Measurements from ENCODE around the gene ADAR. TPM values are rescaled to one million over a fixed set of nuclear protein-coding genes. Genes with fewer than 3 reads are reported as not detected.
"Not testable (repeated sequence)": the region's sequence is repeated elsewhere in the genome, so short reads cannot be mapped to it uniquely, and the experiment has no call there.

Gene ADAR, protein sequence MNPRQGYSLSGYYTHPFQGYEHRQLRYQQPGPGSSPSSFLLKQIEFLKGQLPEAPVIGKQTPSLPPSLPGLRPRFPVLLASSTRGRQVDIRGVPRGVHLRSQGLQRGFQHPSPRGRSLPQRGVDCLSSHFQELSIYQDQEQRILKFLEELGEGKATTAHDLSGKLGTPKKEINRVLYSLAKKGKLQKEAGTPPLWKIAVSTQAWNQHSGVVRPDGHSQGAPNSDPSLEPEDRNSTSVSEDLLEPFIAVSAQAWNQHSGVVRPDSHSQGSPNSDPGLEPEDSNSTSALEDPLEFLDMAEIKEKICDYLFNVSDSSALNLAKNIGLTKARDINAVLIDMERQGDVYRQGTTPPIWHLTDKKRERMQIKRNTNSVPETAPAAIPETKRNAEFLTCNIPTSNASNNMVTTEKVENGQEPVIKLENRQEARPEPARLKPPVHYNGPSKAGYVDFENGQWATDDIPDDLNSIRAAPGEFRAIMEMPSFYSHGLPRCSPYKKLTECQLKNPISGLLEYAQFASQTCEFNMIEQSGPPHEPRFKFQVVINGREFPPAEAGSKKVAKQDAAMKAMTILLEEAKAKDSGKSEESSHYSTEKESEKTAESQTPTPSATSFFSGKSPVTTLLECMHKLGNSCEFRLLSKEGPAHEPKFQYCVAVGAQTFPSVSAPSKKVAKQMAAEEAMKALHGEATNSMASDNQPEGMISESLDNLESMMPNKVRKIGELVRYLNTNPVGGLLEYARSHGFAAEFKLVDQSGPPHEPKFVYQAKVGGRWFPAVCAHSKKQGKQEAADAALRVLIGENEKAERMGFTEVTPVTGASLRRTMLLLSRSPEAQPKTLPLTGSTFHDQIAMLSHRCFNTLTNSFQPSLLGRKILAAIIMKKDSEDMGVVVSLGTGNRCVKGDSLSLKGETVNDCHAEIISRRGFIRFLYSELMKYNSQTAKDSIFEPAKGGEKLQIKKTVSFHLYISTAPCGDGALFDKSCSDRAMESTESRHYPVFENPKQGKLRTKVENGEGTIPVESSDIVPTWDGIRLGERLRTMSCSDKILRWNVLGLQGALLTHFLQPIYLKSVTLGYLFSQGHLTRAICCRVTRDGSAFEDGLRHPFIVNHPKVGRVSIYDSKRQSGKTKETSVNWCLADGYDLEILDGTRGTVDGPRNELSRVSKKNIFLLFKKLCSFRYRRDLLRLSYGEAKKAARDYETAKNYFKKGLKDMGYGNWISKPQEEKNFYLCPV
- 102 and 104 TPM in 2 replicates for total RNA-seq (2014; rRNA removed; shearing (Covaris generic))

GRCh38 chr1:154607609-154608396 lies at the start of gene ADAR:
Gene ADAR, minus strand, starts transcription at chr1:154608186. Its CDS starts 180 bp downstream, at chr1:154608006.
- DNase-seq = peak; percentile 84 to 85
- Histone ChIP-seq H3K27me3 (no peaks in the 10 kb centered on the region), H3K27ac (peak within 1 kb of the TSS; percentile 93), H3K36me3 (peaks cover 6% of the 10 kb centered on the region), H3K4me1 (peaks cover 16% of the 10 kb centered on the region), H3K9me3 (replicated peaks) (no peaks in the 10 kb centered on the region), H3K4me3 (peak within 1 kb of the TSS; percentile 99)

DNA sequence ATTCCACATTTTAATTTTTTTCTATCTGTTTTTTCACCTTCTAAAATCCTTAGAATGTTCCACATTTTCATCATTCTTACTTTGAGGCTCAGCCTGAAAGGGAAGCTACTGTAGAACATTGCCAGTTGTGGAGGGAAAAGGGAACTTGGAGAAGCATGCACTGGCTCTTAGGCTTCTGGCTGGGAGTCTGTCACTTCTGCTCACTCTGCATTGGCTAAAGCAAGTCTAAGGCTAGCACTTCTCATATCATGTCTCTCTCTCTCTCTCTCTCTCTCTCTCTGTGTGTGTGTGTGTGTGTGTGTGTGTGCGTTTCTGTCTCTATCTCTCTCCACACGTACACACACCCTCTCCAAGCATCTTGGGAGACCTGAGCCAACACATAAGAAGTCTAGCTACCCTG lies 49.6 kb upstream of the ADAR start:
- H3K27me3 ChIP-seq = no peaks in the 10 kb centered on the region; the same call in 1 of the 2 replicates
- no peaks in the 10 kb centered on the region for H3K4me1 ChIP-seq
- H3K9me3 ChIP-seq (replicated peaks) = no peaks in the 10 kb centered on the region; the same call in 1 of the 2 replicates
- H3K36me3 ChIP-seq = no peaks in the 10 kb centered on the region
- no peak overlapping the region for H3K27ac ChIP-seq
- DNase-seq = no peak
- no peak overlapping the region for H3K4me3 ChIP-seq

DNA sequence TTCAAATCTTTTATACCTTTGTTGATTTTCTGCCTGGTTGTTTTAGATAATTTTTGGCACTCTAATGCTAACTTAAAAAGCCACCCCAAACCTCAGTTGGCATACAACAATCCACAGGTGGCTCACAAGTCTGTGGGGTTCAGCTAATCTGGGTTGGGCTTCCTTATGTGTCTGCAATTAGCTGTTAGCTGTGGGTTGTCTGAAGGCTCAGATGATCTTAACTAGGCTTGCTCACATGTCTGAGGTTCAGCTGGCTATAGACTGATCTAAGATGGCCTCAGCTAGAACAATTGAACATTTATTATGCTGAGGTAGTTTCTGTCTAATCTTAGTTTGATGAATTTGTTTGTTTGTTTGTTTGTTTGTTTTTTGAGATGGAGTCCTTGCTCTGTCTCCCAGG lies 44.9 kb upstream of the ADAR start:
- H3K27me3 ChIP-seq = no peaks in the 10 kb centered on the region; the same call in 1 of the 2 replicates
- H3K4me3 ChIP-seq = no peak overlapping the region
- no peaks in the 10 kb centered on the region for H3K36me3 ChIP-seq
- DNase-seq = no peak
- no peaks in the 10 kb centered on the region for H3K4me1 ChIP-seq
- H3K9me3 ChIP-seq (replicated peaks) = no peaks in the 10 kb centered on the region; the same call in 1 of the 2 replicates
- no peak overlapping the region for H3K27ac ChIP-seq

DNA sequence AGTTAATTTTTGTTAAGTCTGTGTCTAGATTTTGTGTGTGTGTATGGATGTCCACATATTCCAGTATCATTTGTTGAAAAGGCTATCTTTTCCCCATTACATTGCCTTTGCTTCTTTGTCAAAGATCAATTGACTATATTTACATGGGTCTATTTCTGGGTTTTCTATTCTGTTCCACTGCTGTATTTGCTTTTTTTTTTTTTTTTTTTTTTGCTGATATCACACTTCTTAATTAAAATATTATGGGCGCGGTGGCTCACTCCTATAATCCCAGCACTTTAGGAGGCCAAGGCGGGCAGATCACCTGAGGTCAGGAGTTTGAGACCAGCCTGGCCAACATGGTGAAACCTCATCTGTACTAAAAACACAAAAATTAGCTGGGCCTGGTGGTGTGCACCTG lies 36.7 kb upstream of the ADAR start:
- H3K27ac ChIP-seq; H3K36me3 ChIP-seq; H3K9me3 ChIP-seq (replicated peaks); DNase-seq; H3K4me3 ChIP-seq; H3K27me3 ChIP-seq; H3K4me1 ChIP-seq: not testable (repeated sequence)

- H3K9me3 ChIP-seq (replicated peaks) = 0 out of 2 replicates have a peak, but pooled peaks cover 6% of the 10 kb centered on the region
- H3K4me3 ChIP-seq = no peak overlapping the region
- no peaks in the 10 kb centered on the region for H3K27me3 ChIP-seq
- H3K36me3 ChIP-seq = no peaks in the 10 kb centered on the region
- no peak overlapping the region for H3K27ac ChIP-seq
- no peaks in the 10 kb centered on the region for H3K4me1 ChIP-seq
- no peak for DNase-seq
Measured at GRCh38 chr1:154641534-154641933, 33.5 kb upstream of the ADAR start.

- Histone ChIP-seq H3K27me3 (no peaks in the 10 kb centered on the region), H3K27ac (no peak overlapping the region), H3K4me1 (no peaks in the 10 kb centered on the region), H3K9me3 (replicated peaks) (0 out of 2 replicates have a peak, but pooled peaks cover 6% of the 10 kb centered on the region), H3K4me3 (no peak overlapping the region), H3K36me3 (no peaks in the 10 kb centered on the region)
- DNase-seq = no peak
Measured at GRCh38 chr1:154639876-154640275, 31.9 kb upstream of the ADAR start.

- Histone ChIP-seq H3K4me1 (no peaks in the 10 kb centered on the region), H3K4me3 (no peak overlapping the region), H3K36me3 (no peaks in the 10 kb centered on the region), H3K27ac (no peak overlapping the region), H3K27me3 (no peaks in the 10 kb centered on the region), H3K9me3 (replicated peaks) (0 out of 2 replicates have a peak, but pooled peaks cover 6% of the 10 kb centered on the region)
- no peak for DNase-seq
Measured at GRCh38 chr1:154635171-154635570, 27.2 kb upstream of the ADAR start.

- no peak for DNase-seq
- Histone ChIP-seq H3K27me3 (no peaks in the 10 kb centered on the region), H3K9me3 (replicated peaks) (no peaks in the 10 kb centered on the region), H3K4me3 (no peak overlapping the region), H3K4me1 (peaks cover 17% of the 10 kb centered on the region), H3K36me3 (no peaks in the 10 kb centered on the region), H3K27ac (no peak overlapping the region)
Measured at GRCh38 chr1:154629675-154630073, 21.7 kb upstream of the ADAR start.

- H3K27ac ChIP-seq = no peak overlapping the region
- no peaks in the 10 kb centered on the region for H3K36me3 ChIP-seq
- H3K4me3 ChIP-seq = no peak overlapping the region
- H3K27me3 ChIP-seq = no peaks in the 10 kb centered on the region
- H3K4me1 ChIP-seq = peaks cover 21% of the 10 kb centered on the region
- no peaks in the 10 kb centered on the region for H3K9me3 ChIP-seq (replicated peaks)
- no peak for DNase-seq
Measured at GRCh38 chr1:154629061-154629674, 21.2 kb upstream of the ADAR start.

DNA sequence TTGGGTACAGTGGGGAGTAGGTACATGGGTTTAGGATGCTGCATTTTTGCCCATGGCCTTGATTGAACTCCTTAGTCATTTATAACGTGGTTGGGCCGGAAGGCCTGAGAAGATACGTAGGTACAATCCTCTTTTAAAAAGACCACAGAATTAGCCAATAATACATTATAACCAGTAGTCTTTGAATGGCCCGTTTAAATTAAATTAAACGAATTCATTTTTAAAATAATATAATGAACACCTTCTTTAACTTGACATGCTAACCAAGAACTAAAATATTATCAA lies 20.1 kb upstream of the ADAR start:
- DNase-seq = no peak
- Histone ChIP-seq H3K27ac (peak overlapping the region; percentile 91), H3K36me3 (no peaks in the 10 kb centered on the region), H3K9me3 (replicated peaks) (no peaks in the 10 kb centered on the region), H3K27me3 (no peaks in the 10 kb centered on the region), H3K4me1 (peaks cover 32% of the 10 kb centered on the region), H3K4me3 (peak overlapping the region; percentile 98)

DNA sequence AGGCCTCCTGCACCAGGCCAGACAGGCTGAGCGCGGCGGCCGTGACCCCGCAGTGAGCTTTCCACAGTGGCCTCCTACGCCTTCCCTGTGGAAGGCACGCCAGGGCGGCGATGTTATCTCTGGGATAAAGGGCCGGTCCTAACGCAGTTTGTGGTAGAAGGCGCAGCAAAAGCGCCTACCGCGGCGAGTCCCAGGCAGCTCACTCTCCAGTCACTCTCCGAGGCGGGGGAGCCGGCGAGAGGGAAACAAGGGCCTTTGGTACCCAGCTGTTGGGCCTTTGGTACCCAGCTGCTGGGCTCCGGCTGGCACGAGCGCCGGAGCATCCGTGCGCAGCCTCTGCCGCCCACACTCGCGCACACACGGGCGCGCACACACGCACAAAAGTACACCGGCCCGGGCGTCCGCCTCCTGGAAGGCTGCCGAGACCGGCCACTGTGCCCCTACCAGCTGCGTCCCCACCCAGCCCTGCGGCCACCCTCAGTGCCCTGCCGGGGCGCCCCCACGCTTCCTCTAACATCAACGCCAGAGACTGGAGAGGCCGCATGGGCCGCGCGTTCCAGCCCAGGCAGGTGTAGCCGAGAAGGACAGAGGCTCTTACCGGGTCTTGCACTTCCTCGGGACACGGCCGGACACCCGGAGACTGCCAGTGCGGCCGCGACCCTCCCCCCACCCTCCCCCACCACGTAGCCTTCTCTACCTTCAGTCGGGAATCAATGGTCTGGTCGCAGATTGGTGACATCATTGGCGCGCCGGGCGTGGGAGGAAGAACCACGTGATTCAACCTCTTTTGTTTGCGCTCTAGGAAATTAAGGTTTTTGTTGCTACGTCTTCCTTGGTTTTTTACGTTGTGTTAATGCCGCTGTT lies 19.5 kb upstream of the ADAR start:
- Histone ChIP-seq H3K4me3 (peak overlapping the region; percentile 98), H3K9me3 (replicated peaks) (no peaks in the 10 kb centered on the region), H3K27me3 (no peaks in the 10 kb centered on the region), H3K27ac (peak overlapping the region; percentile 91), H3K36me3 (no peaks in the 10 kb centered on the region), H3K4me1 (peaks cover 38% of the 10 kb centered on the region)
- peak; percentile 89 to 92 for DNase-seq

DNA sequence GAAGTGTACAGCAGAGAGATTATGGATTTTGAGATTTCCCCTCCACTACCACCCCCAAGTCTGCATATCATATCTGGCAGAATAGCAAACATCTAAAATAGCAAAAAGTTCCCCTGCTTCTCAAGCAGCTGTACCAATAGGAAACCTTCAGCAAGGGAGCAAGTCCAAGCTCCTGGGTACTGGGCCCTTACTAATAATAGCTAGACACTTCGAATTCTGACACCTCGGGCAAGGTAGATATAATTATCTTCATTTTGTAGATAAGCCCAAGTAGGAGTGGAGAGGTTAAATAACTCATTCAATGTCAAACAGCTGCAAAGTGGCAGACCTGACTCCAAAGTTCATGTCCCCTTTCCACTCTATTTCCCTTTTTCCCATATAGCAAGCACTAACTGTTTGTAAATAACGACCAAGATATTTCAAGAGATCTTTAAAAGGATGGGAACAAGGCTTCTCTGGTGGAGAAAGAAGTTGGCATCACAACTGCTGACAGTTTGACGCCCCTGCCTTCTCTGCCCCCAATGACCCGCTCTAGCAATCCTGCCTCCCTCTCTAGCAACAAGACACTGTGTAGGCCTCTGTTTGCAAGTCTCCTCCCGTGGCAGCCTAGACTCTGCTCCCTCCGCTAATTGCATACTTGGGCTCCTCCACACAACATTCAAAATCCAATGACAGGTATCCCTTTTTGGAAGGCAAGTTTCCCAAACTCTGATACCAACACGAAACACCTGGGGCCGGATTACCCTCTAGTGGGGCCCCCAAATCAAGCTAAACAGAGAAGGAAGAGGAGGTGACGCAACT lies 18.7 kb upstream of the ADAR start:
- Histone ChIP-seq H3K4me1 (peaks cover 44% of the 10 kb centered on the region), H3K9me3 (replicated peaks) (no peaks in the 10 kb centered on the region), H3K27ac (peak overlapping the region; percentile 91), H3K4me3 (peak overlapping the region; percentile 98), H3K36me3 (no peaks in the 10 kb centered on the region), H3K27me3 (no peaks in the 10 kb centered on the region)
- peak in 1 of 2 experiments; percentile 46 for DNase-seq
